Naive thymus-derived CD8-positive, alpha-beta T cell (primary cell): Measurements from ENCODE around the gene ITGB3. TPM values are rescaled to one million over a fixed set of nuclear protein-coding genes. Genes with fewer than 3 reads are reported as not detected.
"Not testable (repeated sequence)": the region's sequence is repeated elsewhere in the genome, so short reads cannot be mapped to it uniquely, and the experiment has no call there.

Experiments
- ATAC-seq, 2 donors: fragments of 150-1000 bp; cut with Tn5 transposase in 1 of 2; sonication (Bioruptor Pico), chemical (Tn5 transposase) in 1 of 2; 1 replicate in 1 of 2; 2 replicates in 1 of 2; pipeline ENCODE4 v1.10.0; 2021; ENCODE audit warnings: mild to moderate bottlenecking in 2 of 2, moderate library complexity in 2 of 2
- POLR2A ChIA-PET: fragments of 350-600 bp; sonication (Branson Sonifier 250); formaldehyde crosslinking; loops from one replicate; lab custom pipeline; 2021; ENCODE audit warnings: antibody characterized with exemption; lab: Charles Lee
- DNase-seq, 10 donors: peaks; one replicate each; pipeline versions ENCODE4 v3.0.0 to v3.0.0-alpha.2; 2020 to 2022
- H3K27ac Mint-ChIP-seq, 10 donors: one replicate each; pipeline ENCODE4 v1.8.0; 2020 to 2022; ENCODE audit warnings: mild to moderate bottlenecking in 10 of 10, mixed read lengths in 10 of 10, moderate library complexity in 4 of 10, inconsistent platforms in 1 of 10
- H3K27me3 Mint-ChIP-seq, 5 donors: one replicate each; pipeline ENCODE4 v1.8.0; 2021 to 2022; ENCODE audit warnings: mixed read lengths in 5 of 5
- H3K36me3 Mint-ChIP-seq, 3 donors: one replicate each; pipeline ENCODE4 v1.8.0; 2020 to 2022; ENCODE audit warnings: mixed read lengths in 3 of 3, mild to moderate bottlenecking in 2 of 3, inconsistent platforms in 1 of 3
- H3K4me1 Mint-ChIP-seq, 4 donors: one replicate each; pipeline ENCODE4 v1.8.0; 2021 to 2022; ENCODE audit warnings: mixed read lengths in 4 of 4
- H3K4me3 Mint-ChIP-seq, 10 donors: one replicate each; pipeline ENCODE4 v1.8.0; 2020 to 2022; ENCODE audit warnings: mild to moderate bottlenecking in 10 of 10, mixed read lengths in 10 of 10, moderate library complexity in 6 of 10, inconsistent platforms in 1 of 10
- H3K9me3 Mint-ChIP-seq, 9 donors: one replicate each; pipeline ENCODE4 v1.8.0; 2020 to 2022; ENCODE audit warnings: mixed read lengths in 9 of 9, mild to moderate bottlenecking in 3 of 9, inconsistent platforms in 1 of 9, moderate library complexity in 1 of 9
- polyA plus RNA-seq, 3 donors: library from polyadenylated mRNA; unstranded; fragments of 300-500 nt; fragmentation: Illumina TruSeq; gene quantifications; one replicate each; pipeline ENCODE4 v1.2.3, GENCODE V29; 2021
- total RNA-seq, 8 experiments: library from RNA in 2 of 8; stranded (reverse) in 2 of 8; gene quantifications; one replicate each; pipeline ENCODE4 v1.2.3 and lab custom pipeline; 2021 to 2026

The ITGB3 gene
- total and polyA plus RNA-seq, 5 experiments from 2014 or later, result not detected

DNA sequence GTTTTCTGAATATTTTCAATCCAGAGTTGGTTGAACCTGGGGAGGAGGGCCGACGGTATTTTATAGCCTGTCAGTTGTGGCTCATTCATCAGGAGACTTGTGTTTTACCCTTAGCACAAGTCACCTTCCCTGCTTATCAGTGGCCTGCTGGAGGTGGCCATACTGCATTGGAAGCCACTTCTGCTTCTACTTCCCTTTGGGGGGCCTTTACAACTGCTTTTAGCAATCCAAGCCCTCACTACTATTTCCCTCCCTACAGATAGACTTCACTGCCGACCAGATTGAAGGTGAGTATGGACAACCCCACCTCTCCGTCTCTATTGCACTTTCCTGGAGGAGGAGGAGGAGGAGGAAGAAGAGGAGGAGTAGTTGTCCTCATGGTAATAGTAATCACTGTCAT lies 40.1 kb upstream of the ITGB3 start:
- Mint-ChIP-seq H3K4me1 (peaks cover 4 to 25% (median 8%) of the 10 kb centered on the region in 4 donors), H3K36me3 (no peaks in the 10 kb centered on the region), H3K27me3 (peaks cover 0 to 4% (median 0%) of the 10 kb centered on the region in 5 donors), H3K4me3 (no peak overlapping the region), H3K27ac (peak overlapping the region in 1 of 10 donors; percentile 29), H3K9me3 (no peaks in the 10 kb centered on the region)
- ATAC-seq (no peak), DNase-seq (no peak)
- POLR2A ChIA-PET, result no interaction called here

DNA sequence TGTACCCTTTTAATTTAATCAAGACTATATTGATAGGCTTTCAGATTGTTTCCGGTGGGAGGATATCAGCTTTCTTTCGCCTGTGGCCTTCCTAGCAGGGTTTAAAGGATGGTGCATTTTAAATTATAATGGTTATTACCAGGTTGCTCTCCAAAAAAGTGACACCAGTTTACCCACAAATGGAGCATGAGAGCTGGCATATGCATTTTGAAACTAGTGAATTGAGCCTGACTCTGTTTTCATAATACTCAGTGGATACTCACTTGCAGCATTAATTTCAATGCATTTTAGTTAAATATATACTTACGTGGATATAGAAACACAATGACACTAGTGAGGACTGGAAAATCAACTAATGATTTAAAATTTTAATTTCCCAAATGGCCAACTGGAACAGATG lies 38.7 kb upstream of the ITGB3 start:
- Mint-ChIP-seq H3K4me1 (peaks cover 8 to 34% (median 22%) of the 10 kb centered on the region in 4 donors), H3K36me3 (no peaks in the 10 kb centered on the region), H3K27ac (no peak overlapping the region), H3K9me3 (no peaks in the 10 kb centered on the region), H3K4me3 (no peak overlapping the region), H3K27me3 (peaks cover 0 to 4% (median 0%) of the 10 kb centered on the region in 5 donors)
- POLR2A ChIA-PET, result interaction anchor here (1.0 kb wide), 1 partner anchor 11 kb away, joined by 3 read pairs; no protein-coding TSS in a partner anchor
- no peak for DNase-seq
- no peak for ATAC-seq

DNA sequence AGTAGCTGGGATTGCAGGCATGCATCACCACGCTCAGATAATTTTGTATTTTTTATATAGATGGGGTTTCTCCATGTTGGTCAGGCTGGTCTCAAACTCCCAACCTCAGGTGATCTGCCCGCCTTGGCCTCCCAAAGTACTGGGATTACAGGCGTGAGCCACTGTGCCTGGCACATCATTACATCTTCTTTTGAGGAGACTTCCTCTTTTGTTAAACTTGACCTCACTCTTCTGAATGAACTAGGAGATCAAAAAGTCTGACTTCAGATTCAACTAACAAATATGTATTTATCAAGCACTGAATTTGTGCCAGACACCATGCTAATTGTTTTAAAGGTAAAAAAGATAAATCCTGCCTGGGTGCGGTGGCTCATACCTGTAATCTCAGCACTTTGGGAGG lies 36.8 kb upstream of the ITGB3 start:
- Mint-ChIP-seq H3K4me1 (peaks cover 20 to 52% (median 39%) of the 10 kb centered on the region in 4 donors), H3K27ac (peak overlapping the region in 8 of 10 donors; percentile 22 to 90 (median 72)), H3K4me3 (peak overlapping the region in 5 of 10 donors; percentile 21 to 56 (median 48))
- H3K9me3 Mint-ChIP-seq, ATAC-seq, DNase-seq, H3K27me3 Mint-ChIP-seq, H3K36me3 Mint-ChIP-seq: not testable (repeated sequence)
- POLR2A ChIA-PET, result interaction anchor here (0.6 kb wide), 1 partner anchor 101 kb away, joined by 4 read pairs; no protein-coding TSS in a partner anchor

DNA sequence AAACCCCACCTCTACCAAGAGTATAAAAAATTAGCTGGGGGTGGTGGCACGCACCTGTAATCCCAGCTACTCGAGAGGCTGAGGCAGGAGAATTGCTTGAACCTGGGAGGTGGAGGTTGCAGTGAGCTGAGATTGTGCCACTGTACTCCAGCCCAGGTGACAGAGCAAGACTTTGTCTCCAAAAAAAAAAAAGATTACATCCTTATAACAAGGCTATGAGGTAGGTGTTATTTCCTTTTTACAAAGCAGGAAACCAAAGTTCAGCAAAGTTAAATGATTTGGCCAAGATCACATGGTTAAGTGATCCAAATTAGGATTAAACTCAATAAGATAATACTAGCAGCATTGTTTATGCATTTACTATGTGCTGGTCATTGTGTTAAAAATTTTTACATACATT lies 36.3 kb upstream of the ITGB3 start:
- Mint-ChIP-seq H3K27ac (peak overlapping the region in 8 of 10 donors; percentile 22 to 90 (median 72)), H3K4me1 (peaks cover 20 to 52% (median 39%) of the 10 kb centered on the region in 4 donors), H3K4me3 (peak overlapping the region in 6 of 10 donors; percentile 3 to 56 (median 38))
- H3K36me3 Mint-ChIP-seq, H3K27me3 Mint-ChIP-seq, H3K9me3 Mint-ChIP-seq, POLR2A ChIA-PET: not testable (repeated sequence)
- peak in 3 of 10 donors; percentile 46 to 61 (median 56) for DNase-seq
- ATAC-seq, result peak; percentile 87 to 92

DNA sequence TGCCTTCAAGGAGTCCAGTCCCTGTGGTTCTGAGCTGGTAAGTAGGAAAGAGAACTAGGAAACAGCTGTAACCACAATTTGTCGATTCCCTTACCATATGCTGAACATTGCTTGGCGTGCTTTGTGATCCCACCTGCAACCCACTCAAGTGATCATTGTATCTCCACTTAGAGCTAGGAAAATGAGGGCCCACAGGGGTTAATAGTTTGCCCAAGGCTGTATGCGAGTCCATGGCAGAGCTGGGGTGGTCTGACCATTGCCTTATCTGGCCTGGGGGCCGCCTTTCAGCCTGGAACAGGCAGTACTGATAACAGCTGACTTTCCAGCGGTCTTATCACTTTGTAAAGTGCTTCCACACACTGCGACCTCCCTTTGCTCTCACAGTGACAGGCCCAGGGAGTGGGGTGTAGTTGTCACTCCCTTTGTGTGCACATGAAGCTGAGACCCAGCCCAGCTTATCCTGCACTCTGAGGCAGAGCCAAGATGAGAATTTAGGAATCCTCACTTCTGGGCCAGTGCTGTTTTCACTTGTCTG lies 34.7 kb upstream of the ITGB3 start:
- no peaks in the 10 kb centered on the region for H3K27me3 Mint-ChIP-seq
- peak overlapping the region in 9 of 10 donors; percentile 2 to 71 (median 43) for H3K4me3 Mint-ChIP-seq
- no peak for DNase-seq
- peak overlapping the region in 8 of 10 donors; percentile 9 to 94 (median 86) for H3K27ac Mint-ChIP-seq
- ATAC-seq, result no peak
- H3K36me3 Mint-ChIP-seq, result peaks cover 0 to 7% (median 0%) of the 10 kb centered on the region in 3 donors
- POLR2A ChIA-PET, result no interaction called here
- H3K4me1 Mint-ChIP-seq, result peaks cover 16 to 54% (median 39%) of the 10 kb centered on the region in 4 donors
- peaks cover 0 to 6% (median 0%) of the 10 kb centered on the region in 9 donors for H3K9me3 Mint-ChIP-seq

DNA sequence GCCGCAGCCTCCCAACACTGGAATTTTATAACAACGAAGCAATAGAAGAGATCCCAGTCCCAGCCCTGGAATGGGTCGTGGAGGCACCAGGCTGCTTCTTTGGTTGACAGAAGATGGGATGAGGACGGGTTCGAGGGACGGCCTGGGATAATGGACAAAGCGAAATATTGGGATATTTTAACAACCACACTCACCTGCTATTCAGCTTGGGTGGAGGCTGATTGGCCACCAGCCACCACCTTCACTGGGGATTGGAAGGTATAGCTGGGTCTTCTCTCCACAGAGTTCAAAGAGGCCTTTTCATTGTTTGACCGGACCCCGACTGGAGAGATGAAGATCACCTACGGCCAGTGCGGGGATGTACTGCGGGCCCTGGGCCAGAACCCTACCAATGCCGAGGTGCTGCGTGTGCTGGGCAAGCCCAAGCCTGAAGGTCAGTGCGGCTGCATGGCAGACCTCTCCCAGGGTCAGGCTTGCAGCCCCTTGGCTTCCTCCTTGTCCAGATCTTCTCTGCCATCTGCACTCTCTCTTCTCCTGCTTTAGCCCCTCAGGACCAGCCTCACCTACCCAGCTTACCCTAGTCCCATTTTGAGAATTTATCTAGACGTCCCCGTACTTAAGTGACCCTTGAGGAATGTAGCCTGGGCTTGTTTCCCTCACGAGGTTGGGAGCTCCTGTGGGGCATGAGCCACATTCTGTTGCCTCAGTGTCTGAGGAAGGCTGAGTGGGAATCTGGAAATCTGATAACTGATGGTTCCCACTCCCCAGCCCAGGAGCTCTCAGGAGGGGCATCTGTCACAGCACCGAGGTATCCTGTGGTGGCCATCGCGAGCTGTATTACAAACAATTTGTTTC lies 33.8 kb upstream of the ITGB3 start:
- POLR2A ChIA-PET, result interaction anchor here (0.8 to 1.4 kb wide), 2 partner anchors 22 to 104 kb away, joined by 4 to 5 read pairs; partner anchors contain the start of gene EFCAB13
- Mint-ChIP-seq H3K36me3 (peaks cover 0 to 9% (median 0%) of the 10 kb centered on the region in 3 donors), H3K4me1 (peaks cover 16 to 54% (median 39%) of the 10 kb centered on the region in 4 donors), H3K4me3 (peak overlapping the region in 9 of 10 donors; percentile 20 to 74 (median 60)), H3K9me3 (peaks cover 0 to 11% (median 0%) of the 10 kb centered on the region in 9 donors), H3K27me3 (no peaks in the 10 kb centered on the region), H3K27ac (peak overlapping the region; percentile 40 to 90 (median 86))
- ATAC-seq (no peak), DNase-seq (no peak)

DNA sequence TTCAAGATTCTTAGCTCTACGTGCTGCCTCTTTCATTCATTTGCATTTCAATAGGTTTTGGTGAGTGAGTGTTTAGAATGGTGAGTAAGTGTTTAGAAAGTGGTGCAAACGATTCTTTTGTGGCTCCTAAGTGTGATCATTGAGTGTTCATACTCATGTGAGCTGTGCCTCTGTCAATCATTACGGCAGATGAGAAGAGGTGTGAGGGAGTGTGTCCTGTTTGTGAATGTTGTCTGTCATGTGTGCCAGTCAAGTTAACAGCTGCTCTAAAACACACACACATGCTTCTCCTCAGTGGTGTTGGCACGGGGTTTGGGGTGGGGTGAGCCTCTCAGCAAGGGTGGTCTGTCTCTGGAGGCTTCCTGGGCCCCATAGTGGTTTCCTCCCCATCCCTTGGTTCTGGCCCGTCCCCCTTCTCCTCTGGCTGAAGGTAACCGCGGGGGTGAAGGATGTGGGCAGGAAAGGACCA lies 33.1 kb upstream of the ITGB3 start:
- peak overlapping the region; percentile 40 to 90 (median 80) for H3K27ac Mint-ChIP-seq
- peaks cover 16 to 54% (median 39%) of the 10 kb centered on the region in 4 donors for H3K4me1 Mint-ChIP-seq
- peak overlapping the region in 9 of 10 donors; percentile 20 to 74 (median 60) for H3K4me3 Mint-ChIP-seq
- no peaks in the 10 kb centered on the region for H3K27me3 Mint-ChIP-seq
- peak; percentile 46 to 48 for ATAC-seq
- H3K9me3 Mint-ChIP-seq, result peaks cover 0 to 11% (median 0%) of the 10 kb centered on the region in 9 donors
- peaks cover 0 to 9% (median 0%) of the 10 kb centered on the region in 3 donors for H3K36me3 Mint-ChIP-seq
- POLR2A ChIA-PET, result interaction anchor here (0.8 to 1.4 kb wide), 2 partner anchors 21 to 103 kb away, joined by 4 to 5 read pairs; partner anchors contain the start of gene EFCAB13
- DNase-seq, result peak in 4 of 10 donors; percentile 20 to 47 (median 33)

DNA sequence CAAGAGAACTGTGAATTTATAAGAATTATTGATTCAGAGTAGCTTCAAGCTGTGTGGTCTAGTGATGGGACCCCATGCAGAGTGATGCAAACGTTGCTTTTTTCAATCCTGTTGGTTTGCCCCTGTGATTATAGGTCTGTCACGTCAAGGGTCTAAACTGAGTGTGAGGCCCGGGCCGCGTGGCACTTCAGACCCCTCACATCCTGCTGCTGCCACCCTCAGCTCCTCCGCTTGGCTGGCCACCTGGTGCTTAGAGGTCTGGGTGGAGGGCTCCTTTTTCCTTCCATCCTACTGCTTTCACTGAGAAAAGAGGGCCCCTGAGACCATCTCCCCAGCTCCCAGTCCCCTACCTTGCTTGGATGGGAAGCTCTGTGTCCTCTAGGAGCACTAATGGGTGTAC lies 32.5 kb upstream of the ITGB3 start:
- peak overlapping the region in 4 of 10 donors; percentile 7 to 22 (median 15) for H3K4me3 Mint-ChIP-seq
- POLR2A ChIA-PET, result interaction anchor here (1.2 kb wide), 1 partner anchor 13 kb away, joined by 4 read pairs; no protein-coding TSS in a partner anchor
- H3K9me3 Mint-ChIP-seq, result peaks cover 0 to 11% (median 0%) of the 10 kb centered on the region in 9 donors
- DNase-seq (no peak), ATAC-seq (peak; percentile 4 to 18)
- H3K27me3 Mint-ChIP-seq, result no peaks in the 10 kb centered on the region
- H3K36me3 Mint-ChIP-seq, result peaks cover 0 to 9% (median 0%) of the 10 kb centered on the region in 3 donors
- H3K4me1 Mint-ChIP-seq, result peaks cover 16 to 52% (median 39%) of the 10 kb centered on the region in 4 donors
- peak overlapping the region; percentile 40 to 88 (median 74) for H3K27ac Mint-ChIP-seq

DNA sequence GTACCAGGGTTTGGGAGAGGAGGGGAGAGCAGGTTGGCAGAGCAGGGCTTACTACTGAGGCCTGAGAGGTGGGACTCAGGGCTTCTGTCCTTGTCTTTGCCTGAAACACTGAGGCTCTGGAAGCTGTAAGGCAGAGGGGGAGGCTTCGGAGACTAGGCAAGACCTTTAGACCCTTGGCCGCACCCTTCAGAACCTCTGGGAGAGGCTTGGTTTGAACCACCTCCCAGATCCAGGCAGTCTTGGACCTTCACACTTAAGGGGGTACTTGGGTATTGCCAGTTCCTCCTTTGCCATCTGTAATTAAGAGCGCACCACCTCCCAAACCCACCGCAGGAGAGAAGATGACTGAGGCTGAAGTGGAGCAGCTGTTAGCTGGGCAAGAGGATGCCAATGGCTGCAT lies 31.6 kb upstream of the ITGB3 start:
- Mint-ChIP-seq H3K9me3 (peaks cover 0 to 11% (median 0%) of the 10 kb centered on the region in 9 donors), H3K4me1 (peaks cover 16 to 46% (median 37%) of the 10 kb centered on the region in 4 donors), H3K4me3 (no peak overlapping the region), H3K27ac (peak overlapping the region in 7 of 10 donors; percentile 25 to 87 (median 54)), H3K36me3 (peaks cover 0 to 9% (median 0%) of the 10 kb centered on the region in 3 donors), H3K27me3 (no peaks in the 10 kb centered on the region)
- POLR2A ChIA-PET, result interaction anchor here (1.2 kb wide), 1 partner anchor 14 kb away, joined by 4 read pairs; no protein-coding TSS in a partner anchor
- DNase-seq, result no peak
- no peak for ATAC-seq

DNA sequence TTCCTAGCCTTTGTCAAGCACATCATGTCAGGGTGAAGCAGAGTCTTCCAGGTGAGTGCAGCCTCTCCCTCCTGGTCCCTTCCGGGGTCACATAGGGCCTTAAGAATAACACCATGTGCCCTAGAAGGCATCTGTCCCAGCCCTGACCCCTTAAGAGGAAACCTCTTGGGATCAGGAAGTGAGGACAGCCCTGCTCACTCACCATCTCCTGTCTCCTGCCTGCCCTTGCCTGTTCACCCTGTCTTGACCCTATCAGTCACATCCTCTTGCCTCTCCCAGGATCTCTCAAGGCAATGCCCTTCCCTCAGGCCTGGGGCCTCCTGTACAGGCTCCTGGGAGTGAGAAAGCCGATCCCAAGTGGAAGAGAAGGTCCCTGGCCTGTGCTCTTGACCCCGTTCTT lies 30.6 kb upstream of the ITGB3 start:
- no peaks in the 10 kb centered on the region for H3K27me3 Mint-ChIP-seq
- ATAC-seq (no peak), DNase-seq (no peak)
- H3K27ac Mint-ChIP-seq, result peak overlapping the region in 5 of 10 donors; percentile 33 to 84 (median 65)
- H3K9me3 Mint-ChIP-seq, result peaks cover 0 to 11% (median 0%) of the 10 kb centered on the region in 9 donors
- H3K36me3 Mint-ChIP-seq, result peaks cover 0 to 9% (median 0%) of the 10 kb centered on the region in 3 donors
- H3K4me3 Mint-ChIP-seq, result no peak overlapping the region
- peaks cover 16 to 39% (median 35%) of the 10 kb centered on the region in 4 donors for H3K4me1 Mint-ChIP-seq
- POLR2A ChIA-PET, result no interaction called here

DNA sequence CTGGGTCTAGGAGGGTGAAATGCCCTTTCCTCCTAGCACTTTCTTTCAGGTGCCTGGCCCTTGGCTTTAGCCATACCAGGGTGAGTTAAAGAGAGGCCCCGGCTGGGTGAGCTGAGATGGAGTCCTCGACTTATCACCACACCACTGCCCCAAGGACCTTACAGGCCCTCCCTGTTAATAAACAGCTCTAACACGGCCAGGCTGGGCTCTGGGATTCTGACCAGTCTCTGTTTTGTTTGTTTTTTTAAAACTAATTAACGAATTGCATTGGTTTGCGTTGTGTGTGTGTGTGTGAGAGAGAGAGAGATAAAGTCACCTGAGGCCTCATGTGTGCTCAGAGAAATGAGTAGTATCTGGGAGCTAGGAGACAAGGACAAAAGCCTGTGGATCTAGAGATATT lies 30.2 kb upstream of the ITGB3 start:
- ATAC-seq, result no peak

DNA sequence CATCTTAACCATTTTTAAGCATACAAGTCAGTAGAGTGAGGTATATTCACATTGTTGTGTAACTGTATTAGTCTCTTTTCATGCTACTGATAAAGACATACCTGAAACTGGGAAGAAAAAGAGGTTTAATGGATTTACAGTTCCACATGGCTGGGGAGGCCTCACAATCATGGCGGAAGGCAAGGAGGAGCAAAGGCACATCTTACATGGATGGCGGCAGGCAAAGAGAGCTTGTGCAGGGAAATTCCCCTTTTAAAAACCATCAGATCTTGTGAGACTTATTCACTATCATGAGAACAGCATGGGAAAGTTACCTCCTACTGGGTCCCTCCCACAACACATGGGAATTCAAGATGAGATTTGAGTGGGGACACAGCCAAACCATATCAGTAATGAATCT lies 29.6 kb upstream of the ITGB3 start:
- POLR2A ChIA-PET, H3K4me3 Mint-ChIP-seq, H3K27me3 Mint-ChIP-seq, DNase-seq, ATAC-seq, H3K36me3 Mint-ChIP-seq: not testable (repeated sequence)
- H3K9me3 Mint-ChIP-seq, result peaks cover 0 to 11% (median 0%) of the 10 kb centered on the region in 9 donors
- peak overlapping the region in 2 of 10 donors; percentile 33 to 58 for H3K27ac Mint-ChIP-seq
- peaks cover 14 to 28% (median 26%) of the 10 kb centered on the region in 4 donors for H3K4me1 Mint-ChIP-seq

More for the DNA sequence above, 30.2 kb upstream of the ITGB3 start:
- Mint-ChIP-seq H3K27me3 (no peaks in the 10 kb centered on the region), H3K36me3 (peaks cover 0 to 9% (median 0%) of the 10 kb centered on the region in 3 donors), H3K4me3 (no peak overlapping the region), H3K4me1 (peaks cover 16 to 34% (median 32%) of the 10 kb centered on the region in 4 donors), H3K27ac (peak overlapping the region in 4 of 10 donors; percentile 33 to 65 (median 58)), H3K9me3 (peaks cover 0 to 11% (median 0%) of the 10 kb centered on the region in 9 donors)
- POLR2A ChIA-PET, result no interaction called here
- DNase-seq, result no peak
